Trophoblast cell (in vitro differentiated cells and primary cell): ENCODE data around the gene PDE11A.

Experiments
- DNase-seq, 2 donors: peaks; one replicate each; pipeline ENCODE4 v3.0.0-alpha.2; 2016
- H2AFZ ChIP-seq: 2 replicates; pipeline ENCODE4 v1.6.1; 2013; ENCODE audit warnings: low read length, moderate library complexity, mild to moderate bottlenecking; ENCODE audit not compliant: insufficient read depth, poor library complexity
- H2AK5ac ChIP-seq: 2 replicates; pipeline ENCODE4 v1.6.1; 2013; ENCODE audit warnings: mild to moderate bottlenecking, low read length
- H2BK120ac ChIP-seq: 2 replicates; pipeline ENCODE4 v1.6.1; 2013; ENCODE audit warnings: low read length, mild to moderate bottlenecking, moderate library complexity; ENCODE audit not compliant: insufficient read depth, poor library complexity
- H2BK12ac ChIP-seq: 2 replicates; pipeline ENCODE4 v1.6.1; 2013; ENCODE audit warnings: mild to moderate bottlenecking, low read length, moderate library complexity
- H2BK5ac ChIP-seq: 2 replicates; pipeline ENCODE4 v1.6.1; 2013; ENCODE audit warnings: low read length, low read depth, moderate library complexity, mild to moderate bottlenecking; ENCODE audit not compliant: poor library complexity
- H3K14ac ChIP-seq: 2 replicates; pipeline ENCODE4 v1.6.1; 2013; ENCODE audit warnings: mild to moderate bottlenecking, low read length
- H3K18ac ChIP-seq: 2 replicates; pipeline ENCODE4 v1.6.1; 2013; ENCODE audit warnings: mild to moderate bottlenecking, low read length
- H3K23ac ChIP-seq: 2 replicates; pipeline ENCODE4 v1.6.1; 2013; ENCODE audit warnings: low read length
- H3K27ac ChIP-seq: 2 replicates; pipeline ENCODE4 v1.5.1; 2013; ENCODE audit warnings: low read depth, mild to moderate bottlenecking, inconsistent platforms, low read length, moderate library complexity
- H3K27me3 ChIP-seq: 2 replicates; pipeline ENCODE4 v1.6.1; 2013; ENCODE audit warnings: inconsistent platforms, mild to moderate bottlenecking, low read length, moderate library complexity; ENCODE audit not compliant: insufficient read depth
- H3K36me3 ChIP-seq, 2 experiments: 1 replicate in 1 of 2; 2 replicates in 1 of 2; pipeline ENCODE4 v1.6.1; 2013; ENCODE audit warnings: low read length in 2 of 2, mild to moderate bottlenecking in 2 of 2, moderate library complexity in 1 of 2; ENCODE audit not compliant: insufficient read depth in 2 of 2, control insufficient read depth in 1 of 2
- H3K4ac ChIP-seq: 2 replicates; pipeline ENCODE4 v1.6.1; 2013; ENCODE audit warnings: low read depth, mild to moderate bottlenecking, low read length, moderate library complexity
- H3K4me1 ChIP-seq, 2 experiments: 1 replicate in 1 of 2; 2 replicates in 1 of 2; pipeline ENCODE4 v1.6.1; 2013; ENCODE audit warnings: low read length in 2 of 2, mild to moderate bottlenecking in 2 of 2, moderate library complexity in 1 of 2; ENCODE audit not compliant: insufficient read depth in 2 of 2, control insufficient read depth in 1 of 2
- H3K4me2 ChIP-seq: 2 replicates; pipeline ENCODE4 v1.6.1; 2013; ENCODE audit warnings: inconsistent platforms, mild to moderate bottlenecking, low read length, moderate library complexity
- H3K4me3 ChIP-seq: 2 replicates; pipeline ENCODE4 v1.5.1; 2013; ENCODE audit warnings: mild to moderate bottlenecking, low read depth, low read length, inconsistent platforms
- H3K79me1 ChIP-seq: one replicate; pipeline ENCODE4 v1.6.1; 2013; ENCODE audit warnings: low read length
- H3K79me2 ChIP-seq: 2 replicates; pipeline ENCODE4 v1.6.1; 2013; ENCODE audit warnings: low read length, mild to moderate bottlenecking; ENCODE audit not compliant: control insufficient read depth, insufficient read depth, poor library complexity
- H3K9ac ChIP-seq: 2 replicates; pipeline ENCODE4 v1.6.1; 2013; ENCODE audit warnings: mild to moderate bottlenecking, low read length
- H3K9me3 ChIP-seq: 2 replicates; pipeline ENCODE4 v1.6.1; 2013; ENCODE audit warnings: low read depth, mild to moderate bottlenecking, control low read depth, inconsistent platforms, low read length; ENCODE audit not compliant: insufficient read depth
- H4K12ac ChIP-seq: 2 replicates; pipeline ENCODE4 v1.6.1; 2013; ENCODE audit warnings: low read depth, mild to moderate bottlenecking, low read length, moderate library complexity
- H4K8ac ChIP-seq: 2 replicates; pipeline ENCODE4 v1.6.1; 2013; ENCODE audit warnings: low read depth, mild to moderate bottlenecking, low read length, moderate library complexity
- H4K91ac ChIP-seq: one replicate; pipeline ENCODE4 v1.6.1; 2013; ENCODE audit warnings: low read depth, mild to moderate bottlenecking, low read length, moderate library complexity
- WGBS: extraction: QIAGEN DNeasy Blood & Tissue Kit; methylation state at CpG from one replicate; pipeline ENCODE4 v1.1.7; 2013; ENCODE audit warnings: missing lambda C conversion rate; ENCODE audit not compliant: insufficient read length, insufficient coverage; ENCODE audit errors: extremely low coverage; 5-methylcytosine and 5-hydroxymethylcytosine counted together

The PDE11A gene

GRCh38 chr2:177778472-177778871 is 294.1 kb downstream of the PDE11A start:
- no peak overlapping the region for H2BK5ac ChIP-seq
- no peak overlapping the region for H2BK120ac ChIP-seq
- H3K14ac ChIP-seq = no peak overlapping the region
- H3K27me3 ChIP-seq = no peaks in the 10 kb centered on the region
- no peak overlapping the region for H3K23ac ChIP-seq
- no peaks in the 10 kb centered on the region for H3K36me3 ChIP-seq
- no peak overlapping the region for H3K4me2 ChIP-seq
- no peaks in the 10 kb centered on the region for H3K9me3 ChIP-seq
- H3K27ac ChIP-seq = no peak overlapping the region
- no peak overlapping the region for H4K8ac ChIP-seq
- no peak overlapping the region for H2AFZ ChIP-seq
- H4K12ac ChIP-seq = no peak overlapping the region
- WGBS = no CpG with 5 or more reads among the region's 5 CpGs
- no peak overlapping the region for H2AK5ac ChIP-seq
- no peak overlapping the region for H3K9ac ChIP-seq
- H3K18ac ChIP-seq = no peak overlapping the region
- H3K4me3 ChIP-seq = no peak overlapping the region
- H3K4me1 ChIP-seq = no peaks in the 10 kb centered on the region
- no peak overlapping the region for H2BK12ac ChIP-seq
- no peaks in the 10 kb centered on the region for H3K79me1 ChIP-seq
- H4K91ac ChIP-seq = no peak overlapping the region
- DNase-seq = no peak
- H3K4ac ChIP-seq = no peak overlapping the region
- no peaks in the 10 kb centered on the region for H3K79me2 ChIP-seq

- no peak overlapping the region for H3K4ac ChIP-seq
- H3K14ac ChIP-seq = no peak overlapping the region
- H2BK5ac ChIP-seq = no peak overlapping the region
- H2BK120ac ChIP-seq = no peak overlapping the region
- H3K4me1 ChIP-seq = no peaks in the 10 kb centered on the region
- H4K91ac ChIP-seq = no peak overlapping the region
- H4K8ac ChIP-seq = no peak overlapping the region
- H3K18ac ChIP-seq = no peak overlapping the region
- no peak overlapping the region for H3K4me2 ChIP-seq
- H3K27me3 ChIP-seq = no peaks in the 10 kb centered on the region
- H2AFZ ChIP-seq = no peak overlapping the region
- no peak overlapping the region for H2AK5ac ChIP-seq
- no peaks in the 10 kb centered on the region for H3K36me3 ChIP-seq
- no peaks in the 10 kb centered on the region for H3K79me1 ChIP-seq
- no peaks in the 10 kb centered on the region for H3K79me2 ChIP-seq
- H3K9ac ChIP-seq = no peak overlapping the region
- peak in 1 of 2 donors; percentile 70 for DNase-seq
- H3K27ac ChIP-seq = no peak overlapping the region
- H3K23ac ChIP-seq = no peak overlapping the region
- H3K9me3 ChIP-seq = no peaks in the 10 kb centered on the region
- no peak overlapping the region for H4K12ac ChIP-seq
- no peak overlapping the region for H2BK12ac ChIP-seq
- H3K4me3 ChIP-seq = no peak overlapping the region
Measured at GRCh38 chr2:177772529-177772928, 300.0 kb downstream of the PDE11A start.

GRCh38 chr2:177771191-177771590 is 301.4 kb downstream of the PDE11A start:
- WGBS = no CpG with 5 or more reads among the region's 3 CpGs
- Histone ChIP-seq H3K27ac (no peak overlapping the region), H3K9ac (no peak overlapping the region), H4K8ac (no peak overlapping the region), H3K4me2 (no peak overlapping the region), H3K9me3 (no peaks in the 10 kb centered on the region), H3K23ac (no peak overlapping the region), H3K18ac (no peak overlapping the region), H4K91ac (no peak overlapping the region), H3K79me2 (no peaks in the 10 kb centered on the region), H3K27me3 (no peaks in the 10 kb centered on the region), H4K12ac (no peak overlapping the region), H3K36me3 (no peaks in the 10 kb centered on the region), H3K4me1 (no peaks in the 10 kb centered on the region), H2AK5ac (no peak overlapping the region), H2BK5ac (no peak overlapping the region), H3K4ac (no peak overlapping the region), H3K79me1 (no peaks in the 10 kb centered on the region), H2AFZ (no peak overlapping the region), H2BK12ac (no peak overlapping the region), H2BK120ac (no peak overlapping the region), H3K4me3 (no peak overlapping the region), H3K14ac (no peak overlapping the region)
- DNase-seq = no peak

GRCh38 chr2:177767768-177768167 is 304.8 kb downstream of the PDE11A start:
- no peaks in the 10 kb centered on the region for H3K36me3 ChIP-seq
- WGBS = no CpG with 5 or more reads among the region's 2 CpGs

More at GRCh38 chr2:177767768-177768167, 304.8 kb downstream of the PDE11A start:
- no peaks in the 10 kb centered on the region for H3K4me1 ChIP-seq
- DNase-seq = no peak
- no peak overlapping the region for H2AK5ac ChIP-seq
- H4K91ac ChIP-seq = no peak overlapping the region
- no peaks in the 10 kb centered on the region for H3K79me2 ChIP-seq
- H4K12ac ChIP-seq = no peak overlapping the region
- no peak overlapping the region for H4K8ac ChIP-seq
- no peak overlapping the region for H3K18ac ChIP-seq
- no peak overlapping the region for H3K4me3 ChIP-seq
- no peak overlapping the region for H2BK120ac ChIP-seq
- H3K27ac ChIP-seq = no peak overlapping the region
- no peak overlapping the region for H3K14ac ChIP-seq
- no peak overlapping the region for H3K4ac ChIP-seq
- no peak overlapping the region for H3K23ac ChIP-seq
- no peaks in the 10 kb centered on the region for H3K9me3 ChIP-seq
- H3K27me3 ChIP-seq = no peaks in the 10 kb centered on the region
- H3K79me1 ChIP-seq = no peaks in the 10 kb centered on the region
- H2BK12ac ChIP-seq = no peak overlapping the region
- H3K9ac ChIP-seq = no peak overlapping the region
- H2BK5ac ChIP-seq = no peak overlapping the region
- H3K4me2 ChIP-seq = no peak overlapping the region
- no peak overlapping the region for H2AFZ ChIP-seq
